ENCODE data around the gene LILRB3. TPM values are rescaled to one million over a fixed set of nuclear protein-coding genes. Genes with fewer than 3 reads are reported as not detected.

LILRB3 gene
- total RNA-seq, 2 donors from 2014 or later = 0.37 TPM; not detected in 1

DNA sequence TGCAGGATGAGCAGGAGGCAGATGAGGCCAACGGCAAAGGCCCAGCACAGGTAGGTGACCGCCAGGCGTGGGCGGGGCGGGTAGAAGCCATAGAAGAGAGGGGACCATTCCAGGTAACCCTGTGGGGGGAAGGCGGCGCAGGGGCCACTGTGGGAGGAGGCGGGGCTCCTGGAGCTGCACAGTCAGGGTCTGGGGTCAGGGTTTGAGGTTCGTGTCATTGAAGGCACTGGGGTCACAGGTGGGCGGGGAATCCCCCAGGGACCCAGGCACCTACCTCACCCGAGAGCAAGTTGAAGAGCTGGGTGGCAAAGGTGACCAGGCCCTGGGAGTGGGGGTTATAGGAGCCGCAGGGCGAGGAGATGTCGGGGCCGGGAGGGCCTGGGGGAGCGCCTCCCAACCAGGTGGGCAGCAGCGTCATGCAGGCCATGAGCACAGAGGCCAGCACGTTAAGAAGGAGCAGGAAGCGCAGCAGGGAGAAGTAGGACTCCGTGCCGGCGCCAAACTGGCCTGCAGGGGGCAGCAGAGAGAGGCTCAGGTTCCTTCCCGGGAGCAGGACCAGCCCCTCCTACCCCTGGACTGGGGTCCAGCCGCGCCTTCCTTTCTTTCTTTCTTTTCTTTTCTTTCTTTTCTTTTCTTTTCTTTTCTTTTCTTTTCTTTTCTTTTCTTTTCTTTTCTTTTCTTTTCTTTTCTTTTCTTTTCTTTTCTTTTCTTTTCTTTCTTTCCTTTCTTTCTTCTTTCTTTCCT lies 54.5 kb downstream of the LILRB3 start:
- DNase-seq (ENCODE audit: low spot score in 2 of 2) (peak; percentile 84 to 97), ATAC-seq (peak; percentile 89 to 91)
- Mint-ChIP-seq H3K27ac (no peak overlapping the region), H3K9me3 (no peaks in the 10 kb centered on the region), H3K36me3 (no peaks in the 10 kb centered on the region)

Other genes with a start within 250 kb of the LILRB3 start
- not detected for gene CACNG6, start 231.4 kb downstream of the LILRB3 start, total RNA-seq
- not detected for gene VSTM1, start 159.1 kb downstream of the LILRB3 start, total RNA-seq
- not detected for gene TARM1, start 141.6 kb downstream of the LILRB3 start, total RNA-seq
- gene OSCAR, start 122.2 kb downstream of the LILRB3 start, total RNA-seq = under 1 TPM in 1 of 2 donors, not detected in 1; 0.72 TPM
- 10 to 100 TPM; 59.4 to 76.1 TPM for gene NDUFA3, start 120.2 kb downstream of the LILRB3 start, total RNA-seq
- 10 to 100 TPM; 30.4 to 37.4 TPM for gene TFPT, start 107.3 kb downstream of the LILRB3 start, total RNA-seq
- gene PRPF31, start 107.3 kb downstream of the LILRB3 start, total RNA-seq = 10 to 100 TPM; 47.9 to 92.9 TPM
- gene CNOT3, start 85.2 kb downstream of the LILRB3 start, total RNA-seq = 10 to 100 TPM; 57.3 to 59.9 TPM
- gene LENG1, start 63.3 kb downstream of the LILRB3 start, total RNA-seq = 1 to 10 TPM; 3.5 to 6.1 TPM
- not detected for gene TMC4, start 49.8 kb downstream of the LILRB3 start, total RNA-seq
- gene MBOAT7, start 33.4 kb downstream of the LILRB3 start, total RNA-seq = 10 to 100 TPM; 56.8 to 97.2 TPM
- gene TSEN34, start 31.7 kb downstream of the LILRB3 start, total RNA-seq = 10 to 100 TPM; 10.2 to 15.8 TPM
- gene RPS9, start 22.1 kb downstream of the LILRB3 start, total RNA-seq = 1,000 to 10,000 TPM; 1,448 to 1,707 TPM
- gene LILRA6, start 19.8 kb upstream of the LILRB3 start, total RNA-seq = not detected
- not detected for gene LILRB5, start 34.3 kb upstream of the LILRB3 start, total RNA-seq
- gene LILRB2, start 58.1 kb upstream of the LILRB3 start, total RNA-seq = not detected
- gene LILRA5, start 90.2 kb upstream of the LILRB3 start, total RNA-seq = not detected
- gene LILRA4, start 116.2 kb upstream of the LILRB3 start, total RNA-seq = not detected
- 1 to 10 TPM; 2.9 to 9.9 TPM for gene LAIR1, start 141.9 kb upstream of the LILRB3 start, total RNA-seq
- under 1 TPM in 1 of 2 donors, not detected in 1; 0.37 TPM for gene TTYH1, start 192.5 kb upstream of the LILRB3 start, total RNA-seq
- gene LENG8, start 226.2 kb upstream of the LILRB3 start, total RNA-seq = 100 to 1,000 TPM; 191 to 205 TPM
- 1 to 10 TPM; 2.5 to 5.8 TPM for gene LENG9, start 240.8 kb upstream of the LILRB3 start, total RNA-seq